22Rv1 (cell line): Measurements from ENCODE around the gene SASH3.

ENCODE experiments used
- ZFX ChIP-seq: fragments of 450-650 bp; IDR thresholded peaks from 2 replicates; pipeline ENCODE4 v1.6.1; 2017; ENCODE audit warnings: antibody characterized with exemption, borderline replicate concordance
- TF ChIP-seq, protein P1 (sequence below): fragments of 450-650 bp; IDR thresholded peaks from 2 replicates; pipeline ENCODE4 v1.5.1; 2017; ENCODE audit warnings: mild to moderate bottlenecking

DNA sequence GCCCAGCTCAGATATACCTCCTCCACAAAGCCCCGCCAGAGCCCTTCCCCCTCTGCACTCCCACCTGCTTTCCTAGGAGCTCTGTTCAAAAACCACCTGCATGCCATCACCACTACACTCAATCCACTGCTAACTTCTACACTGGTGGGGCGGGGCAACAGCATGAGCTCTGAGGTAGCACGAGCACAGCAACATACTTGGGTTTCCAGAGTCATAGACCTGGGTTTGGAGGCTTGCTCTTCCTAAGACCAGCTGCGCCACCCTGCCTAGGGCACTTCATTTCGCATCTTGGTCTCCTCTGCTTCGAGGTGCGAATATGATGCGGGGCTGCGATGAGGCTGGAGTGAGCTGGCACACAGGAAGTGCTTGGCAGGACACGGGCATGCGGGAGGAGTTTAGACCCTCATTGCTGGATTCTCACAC lies 3.6 kb downstream of the SASH3 start:
- TF ChIP-seq, protein P1, sequence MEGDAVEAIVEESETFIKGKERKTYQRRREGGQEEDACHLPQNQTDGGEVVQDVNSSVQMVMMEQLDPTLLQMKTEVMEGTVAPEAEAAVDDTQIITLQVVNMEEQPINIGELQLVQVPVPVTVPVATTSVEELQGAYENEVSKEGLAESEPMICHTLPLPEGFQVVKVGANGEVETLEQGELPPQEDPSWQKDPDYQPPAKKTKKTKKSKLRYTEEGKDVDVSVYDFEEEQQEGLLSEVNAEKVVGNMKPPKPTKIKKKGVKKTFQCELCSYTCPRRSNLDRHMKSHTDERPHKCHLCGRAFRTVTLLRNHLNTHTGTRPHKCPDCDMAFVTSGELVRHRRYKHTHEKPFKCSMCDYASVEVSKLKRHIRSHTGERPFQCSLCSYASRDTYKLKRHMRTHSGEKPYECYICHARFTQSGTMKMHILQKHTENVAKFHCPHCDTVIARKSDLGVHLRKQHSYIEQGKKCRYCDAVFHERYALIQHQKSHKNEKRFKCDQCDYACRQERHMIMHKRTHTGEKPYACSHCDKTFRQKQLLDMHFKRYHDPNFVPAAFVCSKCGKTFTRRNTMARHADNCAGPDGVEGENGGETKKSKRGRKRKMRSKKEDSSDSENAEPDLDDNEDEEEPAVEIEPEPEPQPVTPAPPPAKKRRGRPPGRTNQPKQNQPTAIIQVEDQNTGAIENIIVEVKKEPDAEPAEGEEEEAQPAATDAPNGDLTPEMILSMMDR: no peak
- no peak for TF ChIP-seq ZFX
